Testis (tissue), 3 donors: Measurements from ENCODE around the gene SEMA3F. TPM values are rescaled to one million over a fixed set of nuclear protein-coding genes. Genes with fewer than 3 reads are reported as not detected.

Experiments
- DNase-seq: peaks from one replicate; pipeline ENCODE4 v3.0.0-alpha.2; 2019
- H3K27ac ChIP-seq, 2 donors: fragments of 200-600 bp; sonication (generic); one replicate each; pipeline ENCODE4 v1.5.1; 2019
- H3K27me3 ChIP-seq: fragments of 200-600 bp; sonication (generic); one replicate; pipeline ENCODE4 v1.5.1; 2019
- H3K36me3 ChIP-seq: fragments of 200-600 bp; sonication (generic); one replicate; pipeline ENCODE4 v1.5.1; 2017; ENCODE audit warnings: low read depth; ENCODE audit errors: missing control alignments
- H3K4me1 ChIP-seq: fragments of 200-600 bp; sonication (generic); one replicate; pipeline ENCODE4 v1.5.1; 2019
- H3K4me3 ChIP-seq, 2 donors: fragments of 200-600 bp; sonication (generic); one replicate each; pipeline ENCODE4 v1.5.1; 2017 to 2019
- H3K9me3 ChIP-seq: fragments of 200-600 bp; sonication (generic); one replicate; pipeline ENCODE4 v1.5.1; 2017
- CTCF ChIP-seq, 3 experiments: fragments of 450-650 bp in 2 of 3; fragments of 200-600 bp in 1 of 3; sonication (generic) in 1 of 3; IDR thresholded peaks; one replicate each; pipeline ENCODE4 v1.5.1; 2016 to 2019; ENCODE audit warnings: antibody characterized with exemption in 3 of 3, mild to moderate bottlenecking in 2 of 3, moderate library complexity in 1 of 3
- POLR2A ChIP-seq: fragments of 450-650 bp; IDR thresholded peaks from one replicate; pipeline ENCODE4 v1.6.1; 2017; ENCODE audit warnings: antibody characterized with exemption, mild to moderate bottlenecking, moderate library complexity
- WGBS, 2 donors: methylation state at CpG; one replicate each; pipeline ENCODE4 v1.1.5; 2018; 5-methylcytosine and 5-hydroxymethylcytosine counted together
- intact Hi-C: fragments of 100-400 bp; cut with DNase I; formaldehyde crosslinking; loops from one replicate; pipeline ENCODE4 v1.15.1; 2023; ENCODE audit warnings: low total_unique reads
- polyA plus RNA-seq: library from polyadenylated mRNA; stranded (reverse); fragments of 350-450 nt; fragmentation: Illumina TruSeq; extraction: RNeasy Lipid Tissue Mini Kit (QIAGEN cat#74804); gene quantifications from one replicate; pipeline ENCODE4 v1.2.3, GENCODE V29; 2014; ENCODE audit warnings: low read depth, low replicate concordance; ENCODE audit not compliant: insufficient read depth
- total RNA-seq, 2 donors: library from RNA; depleted of rRNA; stranded (reverse); fragments of >200 nt; gene quantifications; one replicate each; pipeline ENCODE4 v1.2.3, GENCODE V29; 2016

Gene SEMA3F
- total and polyA plus RNA-seq, 3 donors from 2014 or later, result 6.9 to 8.3 (median 7.5) TPM

DNA sequence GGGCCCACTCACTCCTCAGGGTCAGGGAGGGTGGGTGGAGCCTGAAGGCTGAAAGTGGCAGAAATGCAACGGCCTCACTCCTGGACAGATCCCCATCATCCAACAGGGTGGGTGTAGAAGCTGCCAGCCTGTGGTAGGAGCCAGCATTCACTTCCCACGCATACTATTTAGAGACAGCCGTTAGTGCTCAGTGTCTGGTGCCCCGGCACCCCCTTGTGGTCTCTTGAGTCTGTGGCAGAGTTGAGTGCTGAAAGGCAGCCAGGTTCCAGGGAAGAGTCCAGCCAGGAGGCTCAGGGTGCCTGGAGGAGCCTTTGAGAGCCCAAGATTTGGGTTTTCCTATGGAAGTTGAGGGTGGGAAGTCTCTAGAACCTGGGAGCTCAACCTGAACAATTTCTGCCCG lies 34.1 kb downstream of the SEMA3F start:
- Histone ChIP-seq H3K4me1 (peaks cover 4% of the 10 kb centered on the region), H3K27ac (no peak overlapping the region), H3K4me3 (no peak overlapping the region), H3K27me3 (peaks cover 3% of the 10 kb centered on the region), H3K9me3 (no peaks in the 10 kb centered on the region), H3K36me3 (no peaks in the 10 kb centered on the region)
- peak; percentile 91 for DNase-seq
- intact Hi-C loops, result loop anchor here (5.0 kb wide), 1 partner anchor 67 kb away; no protein-coding TSS in a partner anchor
- peak; percentile 70 to 86 (median 83) for TF ChIP-seq CTCF (IDR thresholded peaks at IDR 0.05)
- TF ChIP-seq POLR2A, result no peak
- WGBS, 2 donors, result 26 to 52% methylated on average over 4 to 5 of the region's 5 CpGs

DNA sequence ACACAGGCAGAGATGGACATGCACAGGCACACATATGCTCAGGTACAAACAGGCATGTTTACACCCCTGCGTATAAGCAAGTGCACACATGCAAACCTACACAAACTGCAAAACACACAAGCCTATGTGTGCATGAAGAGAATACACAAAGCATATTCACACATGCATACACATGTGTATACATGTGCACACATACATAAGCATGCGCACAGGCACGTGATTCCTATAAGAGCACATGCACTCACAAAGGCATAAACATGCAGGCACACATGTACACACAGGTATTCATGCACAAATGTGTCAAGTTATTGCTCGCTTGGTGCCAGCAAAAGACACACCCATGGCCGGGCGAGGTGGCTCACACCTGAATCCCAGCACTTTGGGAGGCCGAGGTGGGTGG lies 34.9 kb downstream of the SEMA3F start:
- peaks cover 3% of the 10 kb centered on the region for H3K27me3 ChIP-seq
- H3K27ac ChIP-seq, result no peak overlapping the region
- no peak for DNase-seq
- no peak overlapping the region for H3K4me3 ChIP-seq
- H3K36me3 ChIP-seq, result no peaks in the 10 kb centered on the region
- TF ChIP-seq POLR2A (no peak), CTCF (IDR thresholded peaks at IDR 0.05) (no peak)
- H3K9me3 ChIP-seq, result no peaks in the 10 kb centered on the region
- intact Hi-C loops, result loop anchor here (5.0 to 10.0 kb wide), 3 partner anchors 37 to 85 kb away; partner anchors contain the start of gene LSMEM2
- 93 to 98% methylated on average over 7 of the region's 7 CpGs for WGBS, 2 donors
- peaks cover 9% of the 10 kb centered on the region for H3K4me1 ChIP-seq

DNA sequence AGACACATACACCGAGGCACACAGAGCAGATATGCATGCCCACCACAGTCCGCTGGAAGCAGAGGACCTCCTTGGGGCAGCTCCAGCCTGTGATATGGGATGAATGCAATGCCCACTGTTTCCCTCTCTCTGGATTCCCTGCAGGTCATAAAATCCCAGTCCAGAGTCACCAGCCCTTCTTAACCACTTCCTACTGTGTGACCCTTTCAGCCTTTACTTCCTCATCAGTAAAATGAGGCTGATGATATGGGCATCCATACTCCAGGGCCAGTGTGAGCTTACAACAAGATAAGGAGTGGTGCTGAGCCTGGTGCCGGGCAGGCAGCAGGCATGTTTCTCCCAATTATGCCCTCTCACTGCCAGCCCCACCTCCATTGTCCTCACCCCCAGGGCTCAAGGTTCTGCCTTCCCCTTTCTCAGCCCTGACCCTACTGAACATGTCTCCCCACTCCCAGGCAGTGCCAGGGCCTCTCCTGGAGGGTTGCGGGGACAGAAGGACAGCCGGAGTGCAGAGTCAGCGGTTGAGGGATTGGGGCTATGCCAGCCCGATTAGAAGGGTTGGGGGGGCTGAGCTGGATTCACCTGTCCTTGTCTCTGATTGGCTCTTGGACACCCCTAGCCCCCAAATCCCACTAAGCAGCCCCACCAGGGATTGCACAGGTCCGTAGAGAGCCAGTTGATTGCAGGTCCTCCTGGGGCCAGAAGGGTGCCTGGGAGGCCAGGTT lies 36.0 kb downstream of the SEMA3F start, which contains the start of gene GNAT1:
Gene GNAT1 (plus strand): TSS at position 675 of the 725 bp plus-strand sequence. CDS start 116 bp downstream, outside the sequence.
- WGBS, 2 donors, result 75 to 84% methylated on average over 3 to 8 of the region's 8 CpGs
- TF ChIP-seq POLR2A, result no peak
- no peak for TF ChIP-seq CTCF (IDR thresholded peaks at IDR 0.05)
- Histone ChIP-seq H3K9me3 (no peaks in the 10 kb centered on the region), H3K36me3 (no peaks in the 10 kb centered on the region), H3K4me3 (no peak within 1 kb of the TSS), H3K27me3 (peaks cover 3% of the 10 kb centered on the region), H3K4me1 (peaks cover 9% of the 10 kb centered on the region), H3K27ac (no peak within 1 kb of the TSS)
- DNase-seq, result no peak
- intact Hi-C loops, result loop anchor here (5.0 to 10.0 kb wide), 2 partner anchors 36 to 84 kb away; partner anchors contain the start of gene LSMEM2

DNA sequence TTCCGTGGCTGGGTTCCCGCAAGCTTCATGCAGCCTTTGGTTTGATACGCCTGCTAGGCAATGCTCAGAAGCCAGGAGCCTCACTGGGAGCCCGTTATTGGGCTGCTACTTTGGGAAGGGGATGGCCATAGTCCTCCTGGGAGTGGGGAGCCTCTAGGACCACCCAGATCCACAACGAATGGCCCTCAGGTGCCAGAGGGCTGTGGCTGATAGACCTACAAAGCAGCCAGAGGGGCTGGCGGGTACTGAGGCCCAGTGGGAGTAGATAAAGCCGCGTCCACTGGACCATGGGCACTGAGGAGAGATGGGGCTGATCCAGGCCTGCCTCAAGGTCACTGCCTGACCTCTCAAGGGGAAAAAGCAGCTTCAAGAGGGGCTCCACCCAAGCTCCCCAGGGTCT lies 37.0 kb downstream of the SEMA3F start:
- no peak for DNase-seq
- Histone ChIP-seq H3K4me1 (peaks cover 9% of the 10 kb centered on the region), H3K4me3 (no peak overlapping the region), H3K36me3 (no peaks in the 10 kb centered on the region), H3K27me3 (peaks cover 3% of the 10 kb centered on the region), H3K9me3 (no peaks in the 10 kb centered on the region), H3K27ac (no peak overlapping the region)
- intact Hi-C loops, result loop anchor here (5.0 to 10.0 kb wide), 2 partner anchors 35 to 83 kb away; partner anchors contain the start of gene LSMEM2
- no peak for TF ChIP-seq POLR2A
- TF ChIP-seq CTCF (IDR thresholded peaks at IDR 0.05), result no peak
- 78 to 93% methylated on average over 4 to 8 of the region's 8 CpGs for WGBS, 2 donors
